IMR-90 (cell line): Measurements from ENCODE around the gene ZNRD2. TPM values are rescaled to one million over a fixed set of nuclear protein-coding genes. Genes with fewer than 3 reads are reported as not detected.

Experiments
- ATAC-seq: fragments of 200-7000 bp; cut with Tn5 transposase; 2 replicates; pipeline ENCODE4 v1.9.1; 2020; ENCODE audit warnings: low read depth, mild to moderate bottlenecking, moderate library complexity
- BruUV-seq: library from RNA; stranded (reverse); fragments of 400-500 nt; replicated peaks from 2 replicates; lab custom pipeline; 2021; lab: Mats Ljungman, UMichigan
- CTCF ChIA-PET: fragments of 300-600 bp; formaldehyde crosslinking; extraction: SDS; loops from one replicate; lab custom pipeline; 2021; ENCODE audit warnings: antibody characterized with exemption; lab: Yijun Ruan, JAX
- POLR2A ChIA-PET: fragments of 300-600 bp; sonication (Branson Sonifier 250); formaldehyde crosslinking; loops from one replicate; lab custom pipeline; 2022; ENCODE audit warnings: antibody characterized with exemption; ENCODE audit not compliant: unreplicated experiment; lab: Charles Lee
- DNase-seq: peaks from one replicate; pipeline ENCODE4 v3.0.0; 2013
- H2AFZ ChIP-seq: replicated peaks from 2 replicates; pipeline ENCODE3; 2013; ENCODE audit warnings: low read length, mild to moderate bottlenecking; ENCODE audit not compliant: poor library complexity
- H2AK5ac ChIP-seq: 2 replicates; pipeline ENCODE4 v1.6.1; 2013; ENCODE audit warnings: low read depth, low read length, inconsistent platforms
- H2AK9ac ChIP-seq: replicated peaks from 2 replicates; pipeline ENCODE3; 2013; ENCODE audit warnings: mild to moderate bottlenecking, low read depth, low read length, moderate library complexity; ENCODE audit not compliant: poor library complexity
- H2BK120ac ChIP-seq: 2 replicates; pipeline ENCODE4 v1.6.1; 2013; ENCODE audit warnings: low read depth, low read length, inconsistent platforms
- H2BK15ac ChIP-seq: 3 replicates; pipeline ENCODE4 v1.6.1; 2013; ENCODE audit warnings: low read depth, low read length, inconsistent platforms
- H2BK20ac ChIP-seq: 2 replicates; pipeline ENCODE4 v1.6.1; 2013; ENCODE audit warnings: low read depth, mild to moderate bottlenecking, inconsistent platforms, low read length, moderate library complexity
- H2BK5ac ChIP-seq: 2 replicates; pipeline ENCODE4 v1.6.1; 2013; ENCODE audit warnings: mild to moderate bottlenecking, low read depth, low read length, inconsistent platforms; ENCODE audit not compliant: poor library complexity, severe bottlenecking
- H3K14ac ChIP-seq: replicated peaks from 2 replicates; pipeline ENCODE4 v1.6.1; 2013; ENCODE audit warnings: low read depth, low read length, inconsistent platforms
- H3K18ac ChIP-seq: 2 replicates; pipeline ENCODE4 v1.6.1; 2013; ENCODE audit warnings: low read depth, low read length, control low read depth
- H3K23ac ChIP-seq: 2 replicates; pipeline ENCODE4 v1.6.1; 2013; ENCODE audit warnings: low read depth, low read length, inconsistent platforms
- H3K27ac ChIP-seq: 2 replicates; pipeline ENCODE4 v1.5.1; 2013; ENCODE audit warnings: mild to moderate bottlenecking, control low read depth, low read length; ENCODE audit not compliant: insufficient read depth
- H3K27me3 ChIP-seq: 2 replicates; pipeline ENCODE4 v1.6.1; 2013; ENCODE audit warnings: low read length; ENCODE audit not compliant: control insufficient read depth, insufficient read depth
- H3K36me3 ChIP-seq: 2 replicates; pipeline ENCODE4 v1.6.1; 2013; ENCODE audit warnings: low read length, mixed read lengths; ENCODE audit not compliant: control insufficient read depth, insufficient read depth
- H3K4ac ChIP-seq: 2 replicates; pipeline ENCODE4 v1.6.1; 2013; ENCODE audit warnings: low read depth, low read length, inconsistent platforms
- H3K4me1 ChIP-seq: 2 replicates; pipeline ENCODE4 v1.6.1; 2013; ENCODE audit warnings: low read length, mixed read lengths; ENCODE audit not compliant: control insufficient read depth, insufficient read depth
- H3K4me2 ChIP-seq: 2 replicates; pipeline ENCODE4 v1.6.1; 2013; ENCODE audit warnings: low read depth, mild to moderate bottlenecking, control low read depth, low read length, moderate library complexity
- H3K4me3 ChIP-seq: 2 replicates; pipeline ENCODE4 v1.5.1; 2013; ENCODE audit warnings: low read depth, mild to moderate bottlenecking, control low read depth, low read length, moderate library complexity; ENCODE audit not compliant: insufficient read depth
- H3K56ac ChIP-seq: 2 replicates; pipeline ENCODE4 v1.6.1; 2013; ENCODE audit warnings: low read length, inconsistent platforms; ENCODE audit not compliant: insufficient read depth; ENCODE audit errors: extremely low read depth
- H3K79me1 ChIP-seq, 2 experiments: 2 replicates each; pipeline ENCODE4 v1.6.1; 2013; ENCODE audit warnings: low read length in 2 of 2, inconsistent platforms in 1 of 2, low read depth in 1 of 2
- H3K9ac ChIP-seq: 2 replicates; pipeline ENCODE4 v1.6.1; 2013; ENCODE audit warnings: low read depth, low read length, control low read depth
- H3K9me1 ChIP-seq: 2 replicates; pipeline ENCODE4 v1.6.1; 2013; ENCODE audit warnings: low read length, inconsistent platforms; ENCODE audit not compliant: insufficient read depth
- H3K9me3 ChIP-seq: 2 replicates; pipeline ENCODE4 v1.6.1; 2013; ENCODE audit warnings: low read length; ENCODE audit not compliant: control insufficient read depth, insufficient read depth
- H4K20me1 ChIP-seq: 2 replicates; pipeline ENCODE4 v1.6.1; 2013; ENCODE audit warnings: low read length, inconsistent platforms; ENCODE audit not compliant: insufficient read depth
- H4K5ac ChIP-seq: 2 replicates; pipeline ENCODE4 v1.6.1; 2013; ENCODE audit warnings: mild to moderate bottlenecking, low read depth, low read length, control low read depth
- H4K8ac ChIP-seq, 2 experiments: 2 replicates each; pipeline ENCODE4 v1.6.1; 2013; ENCODE audit warnings: low read depth in 2 of 2, low read length in 2 of 2, control low read depth in 1 of 2, inconsistent platforms in 1 of 2
- H4K91ac ChIP-seq: 2 replicates; pipeline ENCODE4 v1.6.1; 2013; ENCODE audit warnings: low read depth, low read length, inconsistent platforms; ENCODE audit not compliant: insufficient read depth
- BHLHE40 ChIP-seq: fragments of 150-350 bp; IDR thresholded peaks from 2 replicates; pipeline ENCODE4 v1.6.1; 2016; ENCODE audit warnings: mild to moderate bottlenecking, low read depth, low read length
- CEBPB ChIP-seq: IDR thresholded peaks from 2 replicates; pipeline ENCODE4 v1.6.1; 2012; ENCODE audit warnings: low read depth, low read length, improper control_type of control experiment
- CHD1 ChIP-seq: IDR thresholded peaks from 2 replicates; pipeline ENCODE4 v1.6.1; 2012; ENCODE audit warnings: low read depth, low read length, improper control_type of control experiment
- CTCF ChIP-seq: conservative IDR thresholded peaks from 2 replicates; pipeline ENCODE4 v1.5.1; 2012; ENCODE audit warnings: mild to moderate bottlenecking, low read depth, low read length, improper control_type of control experiment
- FOS ChIP-seq: fragments of 150-350 bp; IDR thresholded peaks from 2 replicates; pipeline ENCODE4 v1.6.1; 2016; ENCODE audit warnings: low read depth, low read length
- MAZ ChIP-seq: IDR thresholded peaks from 2 replicates; pipeline ENCODE4 v1.6.1; 2012; ENCODE audit warnings: low read depth, mild to moderate bottlenecking, low read length, improper control_type of control experiment, moderate library complexity, borderline replicate concordance
- MXI1 ChIP-seq: IDR thresholded peaks from 2 replicates; pipeline ENCODE4 v1.6.1; 2012; ENCODE audit warnings: low read depth, mild to moderate bottlenecking, low read length, moderate library complexity, borderline replicate concordance
- NFE2L2 ChIP-seq: fragments of 150-350 bp; IDR thresholded peaks from 2 replicates; pipeline ENCODE4 v1.6.1; 2016; ENCODE audit warnings: low read depth, mild to moderate bottlenecking, low read length
- POLR2A ChIP-seq: IDR thresholded peaks from 2 replicates; pipeline ENCODE4 v1.6.1; 2012; ENCODE audit warnings: mild to moderate bottlenecking, low read depth, low read length
- RCOR1 ChIP-seq: IDR thresholded peaks from 2 replicates; pipeline ENCODE4 v1.6.1; 2012; ENCODE audit warnings: mild to moderate bottlenecking, low read length, improper control_type of control experiment; ENCODE audit not compliant: insufficient replicate concordance
- RFX5 ChIP-seq: IDR thresholded peaks from 2 replicates; pipeline ENCODE4 v1.8.0; 2012; ENCODE audit warnings: low read depth, mild to moderate bottlenecking, low read length, moderate library complexity
- SMC3 ChIP-seq: fragments of 150-350 bp; IDR thresholded peaks from 2 replicates; pipeline ENCODE4 v1.6.1; 2016; ENCODE audit warnings: low read depth, mild to moderate bottlenecking, antibody characterized with exemption, low read length, moderate library complexity
- USF2 ChIP-seq: fragments of 150-350 bp; IDR thresholded peaks from 2 replicates; pipeline ENCODE4 v1.6.1; 2017; ENCODE audit warnings: mild to moderate bottlenecking, antibody characterized with exemption, low read length, low read depth
- WGBS, 2 experiments: methylation state at CpG; one replicate each; pipeline versions ENCODE4 v1.1.5 to v1.1.7; 2013; ENCODE audit warnings: missing lambda C conversion rate in 2 of 2; ENCODE audit not compliant: insufficient read length in 1 of 2; ENCODE audit errors: extremely low coverage in 2 of 2; 5-methylcytosine and 5-hydroxymethylcytosine counted together
- dilution Hi-C: fragments of 300-500 bp; cut with HindIII; formaldehyde crosslinking; loops from one replicate; pipeline ENCODE4 v1.14.3; 2018; ENCODE audit warnings: low sequenced_read_pairs; ENCODE audit not compliant: unreplicated experiment
- in situ Hi-C: fragments of 300-500 bp; cut with MboI; formaldehyde crosslinking; loops from 3 replicates; pipeline ENCODE4 v1.14.3; 2019; ENCODE audit warnings: low sequenced_read_pairs, inconsistent platforms, mixed read lengths
- intact Hi-C: fragments of 100-400 bp; cut with micrococcal nuclease; formaldehyde crosslinking; loops from 2 replicates; pipeline ENCODE4 v1.10.0; 2022
- polyA plus RNA-seq, 3 experiments: library from polyadenylated mRNA; depleted of rRNA; stranded (reverse); fragments of >200 nt; gene quantifications; 2 replicates each; pipeline ENCODE4 v1.2.3, GENCODE V29; 2012; ENCODE audit warnings: low replicate concordance in 1 of 3
- total RNA-seq: library from RNA; depleted of rRNA; stranded (reverse); fragments of >200 nt; gene quantifications from 2 replicates; pipeline ENCODE4 v1.2.3, GENCODE V29; 2012

The ZNRD2 gene
- total and polyA plus RNA-seq, 2 of the 4 experiments (the other 2 are of a cell fraction): 75.6 to 90.3 TPM

DNA sequence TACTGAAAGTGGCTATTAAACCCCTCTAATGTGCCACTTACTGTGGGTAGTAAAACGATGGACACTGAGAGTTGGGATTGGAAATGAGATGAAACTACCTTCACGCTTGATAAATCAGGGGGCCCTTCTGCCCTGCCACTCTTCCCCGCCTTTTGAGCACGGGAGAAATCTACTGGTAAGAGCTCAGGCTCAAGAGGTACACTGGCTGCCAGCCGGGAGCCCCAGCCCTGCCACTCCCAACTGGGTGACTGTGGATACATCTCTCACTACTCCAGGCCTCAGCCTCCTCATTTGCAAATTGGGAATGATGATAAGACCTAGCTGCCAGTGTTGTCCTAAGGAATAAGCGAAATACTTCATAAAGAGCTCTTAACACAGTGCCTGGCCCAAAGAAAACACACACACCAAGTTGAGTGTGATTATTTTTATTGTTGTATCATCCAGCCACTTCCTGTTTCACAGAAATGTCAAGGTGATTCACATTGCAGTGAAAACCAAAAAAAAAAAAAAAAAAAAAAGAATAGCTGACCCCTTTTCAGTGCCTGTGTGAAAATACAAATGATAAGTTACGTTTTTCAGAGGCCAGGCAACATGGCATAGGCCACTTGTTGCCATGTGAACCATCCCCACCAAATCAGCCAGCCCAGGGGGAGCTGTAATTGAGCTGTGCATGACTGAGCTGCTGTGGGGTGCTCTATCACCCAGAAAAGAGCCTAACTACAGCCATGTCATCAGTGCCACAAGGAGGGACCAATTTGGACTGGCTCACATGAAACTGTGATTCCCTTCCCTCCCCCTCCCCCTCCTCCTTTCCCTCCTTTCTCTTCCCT, 4.4 kb upstream of the ZNRD2 start:
- Histone ChIP-seq H3K4me2 (no peak overlapping the region), H4K20me1 (peaks cover 3% of the 10 kb centered on the region), H3K9me1 (peaks cover 20% of the 10 kb centered on the region), H2AK9ac (no peak overlapping the region), H3K9ac (no peak overlapping the region), H3K23ac (peak overlapping the region; percentile 0; the same call in 1 of the 2 replicates), H2BK120ac (no peak overlapping the region), H3K9me3 (no peaks in the 10 kb centered on the region), H4K5ac (no peak overlapping the region), H3K4me1 (peaks cover 11% of the 10 kb centered on the region), H3K79me1 (peaks cover 13 to 44% of the 10 kb centered on the region in 2 experiments; a peak in 3 of 4 replicates), H3K36me3 (0 out of 2 replicates have a peak, but pooled peaks cover 1% of the 10 kb centered on the region), H3K56ac (no peak overlapping the region), H4K8ac (peak overlapping the region in 1 of 2 experiments; percentile 5; a peak in 1 of 4 replicates), H3K4ac (peak overlapping the region; percentile 3; the same call in 1 of the 2 replicates), H2BK5ac (no peak overlapping the region), H3K27ac (no peak overlapping the region), H3K14ac (no peak overlapping the region), H3K18ac (no peak overlapping the region), H2BK20ac (no peak overlapping the region), H2BK15ac (no peak overlapping the region), H4K91ac (no peak overlapping the region), H3K4me3 (no peak overlapping the region), H2AK5ac (peak overlapping the region; percentile 54; the same call in 1 of the 2 replicates), H2AFZ (no peak overlapping the region), H3K27me3 (no peaks in the 10 kb centered on the region)
- no CpG with 5 or more reads among the region's 7 CpGs for WGBS, 2 experiments
- no TSS peak for BruUV-seq
- in situ Hi-C loops (no loop called here), dilution Hi-C loops (no loop called here), intact Hi-C loops (no loop called here)
- CTCF ChIA-PET: interaction anchor here (1.2 kb wide), 1 partner anchor 25 kb away, joined by 7 read pairs; no protein-coding TSS in a partner anchor
- POLR2A ChIA-PET: interaction anchor here (0.6 kb wide), 1 partner anchor 143 kb away, joined by 8 read pairs; the partner anchor contains the start of gene NEAT1
- no peak for TF ChIP-seq MXI1
- TF ChIP-seq BHLHE40: no peak
- no peak for TF ChIP-seq SMC3
- no peak for TF ChIP-seq NFE2L2
- no peak for TF ChIP-seq CHD1
- no peak for TF ChIP-seq USF2
- TF ChIP-seq RCOR1: no peak
- TF ChIP-seq RFX5: no peak
- no peak for TF ChIP-seq CEBPB
- TF ChIP-seq CTCF: no peak
- no peak for TF ChIP-seq POLR2A
- no peak for TF ChIP-seq FOS
- no peak for TF ChIP-seq MAZ
- DNase-seq: peak; percentile 35
- no peak for ATAC-seq
